Naive thymus-derived CD8-positive, alpha-beta T cell (primary cell): Measurements from ENCODE around the gene OTOP3. TPM values are rescaled to one million over a fixed set of nuclear protein-coding genes. Genes with fewer than 3 reads are reported as not detected.
A peak's percentile ranks its signal among the peaks of the same experiment; 100 is the strongest.

ENCODE experiments used
- ATAC-seq, 2 donors: fragments of 150-1000 bp; cut with Tn5 transposase in 1 of 2; sonication (Bioruptor Pico), chemical (Tn5 transposase) in 1 of 2; 1 replicate in 1 of 2; 2 replicates in 1 of 2; pipeline ENCODE4 v1.10.0; 2021; ENCODE audit warnings: mild to moderate bottlenecking in 2 of 2, moderate library complexity in 2 of 2
- POLR2A ChIA-PET: fragments of 350-600 bp; sonication (Branson Sonifier 250); formaldehyde crosslinking; loops from one replicate; lab custom pipeline; 2021; ENCODE audit warnings: antibody characterized with exemption; lab: Charles Lee
- DNase-seq, 10 donors: peaks; one replicate each; pipeline versions ENCODE4 v3.0.0 to v3.0.0-alpha.2; 2020 to 2022
- H3K27ac Mint-ChIP-seq, 10 donors: one replicate each; pipeline ENCODE4 v1.8.0; 2020 to 2022; ENCODE audit warnings: mild to moderate bottlenecking in 10 of 10, mixed read lengths in 10 of 10, moderate library complexity in 4 of 10, inconsistent platforms in 1 of 10
- H3K27me3 Mint-ChIP-seq, 5 donors: one replicate each; pipeline ENCODE4 v1.8.0; 2021 to 2022; ENCODE audit warnings: mixed read lengths in 5 of 5
- H3K36me3 Mint-ChIP-seq, 3 donors: one replicate each; pipeline ENCODE4 v1.8.0; 2020 to 2022; ENCODE audit warnings: mixed read lengths in 3 of 3, mild to moderate bottlenecking in 2 of 3, inconsistent platforms in 1 of 3
- H3K4me1 Mint-ChIP-seq, 4 donors: one replicate each; pipeline ENCODE4 v1.8.0; 2021 to 2022; ENCODE audit warnings: mixed read lengths in 4 of 4
- H3K4me3 Mint-ChIP-seq, 10 donors: one replicate each; pipeline ENCODE4 v1.8.0; 2020 to 2022; ENCODE audit warnings: mild to moderate bottlenecking in 10 of 10, mixed read lengths in 10 of 10, moderate library complexity in 6 of 10, inconsistent platforms in 1 of 10
- H3K9me3 Mint-ChIP-seq, 9 donors: one replicate each; pipeline ENCODE4 v1.8.0; 2020 to 2022; ENCODE audit warnings: mixed read lengths in 9 of 9, mild to moderate bottlenecking in 3 of 9, inconsistent platforms in 1 of 9, moderate library complexity in 1 of 9
- polyA plus RNA-seq, 3 donors: library from polyadenylated mRNA; unstranded; fragments of 300-500 nt; fragmentation: Illumina TruSeq; gene quantifications; one replicate each; pipeline ENCODE4 v1.2.3, GENCODE V29; 2021
- total RNA-seq, 8 experiments: library from RNA in 2 of 8; stranded (reverse) in 2 of 8; gene quantifications; one replicate each; pipeline ENCODE4 v1.2.3 and lab custom pipeline; 2021 to 2026

Gene OTOP3
- total and polyA plus RNA-seq, 5 experiments from 2014 or later = not detected

- ATAC-seq (peak; percentile 95), DNase-seq (peak; percentile 83 to 94 (median 91))
- no peaks in the 10 kb centered on the region for H3K36me3 Mint-ChIP-seq
- H3K9me3 Mint-ChIP-seq = no peaks in the 10 kb centered on the region
- POLR2A ChIA-PET = interaction anchor here (0.7 to 5.9 kb wide), 8 partner anchors 14 to 49 kb away, joined by 3 to 35 read pairs (median 6); partner anchors contain the start of gene MRPL58
- H3K4me1 Mint-ChIP-seq = peaks cover 5 to 19% (median 9%) of the 10 kb centered on the region in 4 donors
- peak within 1 kb of the TSS in 7 of 10 donors; percentile 5 to 89 (median 49) for H3K27ac Mint-ChIP-seq
- H3K4me3 Mint-ChIP-seq = peak within 1 kb of the TSS; percentile 79 to 92 (median 87)
- H3K27me3 Mint-ChIP-seq = peaks cover 0 to 5% (median 0%) of the 10 kb centered on the region in 5 donors
Measured at GRCh38 chr17:74987418-74987908, 51.8 kb downstream of the OTOP3 start, which contains the start of gene CDR2L. Gene CDR2L (plus strand): TSS chr17:74987632. CDS start chr17:74988044, 412 bp downstream.

DNA sequence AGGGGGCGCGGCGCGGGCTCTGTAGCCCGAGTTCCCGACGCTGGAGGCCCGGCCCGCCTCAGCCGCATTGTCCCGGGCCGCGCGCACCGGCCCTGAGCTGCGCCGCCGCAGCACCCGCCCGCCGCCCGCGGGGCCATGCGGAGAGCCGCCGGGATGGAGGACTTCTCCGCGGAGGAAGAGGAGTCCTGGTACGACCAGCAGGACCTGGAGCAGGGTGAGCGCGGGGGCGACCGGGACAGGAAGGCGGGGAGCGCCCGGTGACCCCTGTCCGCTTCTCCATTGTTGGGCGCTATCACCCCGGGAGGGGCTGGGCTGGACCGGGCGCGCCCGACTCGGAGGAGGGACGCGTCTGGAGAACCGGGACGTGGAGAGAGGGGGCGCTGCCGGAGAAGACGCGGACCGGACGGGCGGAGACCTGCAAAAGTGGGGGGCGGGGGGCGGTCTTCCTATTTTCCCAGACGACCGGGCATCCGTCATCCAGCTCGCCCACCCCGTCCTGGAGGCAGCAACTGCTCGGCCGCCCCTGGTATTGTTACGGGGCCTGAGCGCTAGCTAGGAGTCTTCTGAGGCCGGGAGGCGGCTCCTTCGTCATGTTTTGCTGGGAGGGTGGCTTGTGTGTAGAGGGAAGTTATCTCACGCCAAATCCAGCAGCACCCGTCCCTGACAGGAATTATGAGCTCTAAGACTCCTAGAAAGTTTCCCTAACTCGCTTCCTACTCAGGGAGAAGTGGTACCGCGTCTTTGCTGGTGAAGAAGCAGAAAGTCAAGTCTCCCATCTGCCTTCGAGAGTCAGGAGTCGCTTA, 52.4 kb downstream of the OTOP3 start:
- peaks cover 6 to 15% (median 7%) of the 10 kb centered on the region in 4 donors for H3K4me1 Mint-ChIP-seq
- DNase-seq (peak in 3 of 10 donors; percentile 16 to 31 (median 19)), ATAC-seq (peak; percentile 54 to 62)
- POLR2A ChIA-PET = interaction anchor here (0.5 to 5.9 kb wide), 7 partner anchors 15 to 144 kb away, joined by 3 to 35 read pairs (median 6); partner anchors contain the start of gene MRPL58
- H3K36me3 Mint-ChIP-seq = no peaks in the 10 kb centered on the region
- no peaks in the 10 kb centered on the region for H3K9me3 Mint-ChIP-seq
- peaks cover 0 to 5% (median 0%) of the 10 kb centered on the region in 5 donors for H3K27me3 Mint-ChIP-seq
- H3K4me3 Mint-ChIP-seq = peak overlapping the region; percentile 71 to 86 (median 77)
- peak overlapping the region in 3 of 10 donors; percentile 7 to 41 (median 41) for H3K27ac Mint-ChIP-seq

GRCh38 chr17:74990581-74991105, 54.9 kb downstream of the OTOP3 start:
- H3K9me3 Mint-ChIP-seq = no peaks in the 10 kb centered on the region
- peak overlapping the region in 1 of 10 donors; percentile 56 for H3K4me3 Mint-ChIP-seq
- H3K27ac Mint-ChIP-seq = no peak overlapping the region
- POLR2A ChIA-PET = interaction anchor here (0.7 to 5.9 kb wide), 2 partner anchors 21 to 345 kb away, joined by 5 to 35 read pairs; partner anchors contain the start of gene MRPL58
- ATAC-seq (no peak), DNase-seq (no peak)
- no peaks in the 10 kb centered on the region for H3K36me3 Mint-ChIP-seq
- peaks cover 0 to 2% (median 0%) of the 10 kb centered on the region in 5 donors for H3K27me3 Mint-ChIP-seq
- H3K4me1 Mint-ChIP-seq = peaks cover 6 to 13% (median 7%) of the 10 kb centered on the region in 4 donors

DNA sequence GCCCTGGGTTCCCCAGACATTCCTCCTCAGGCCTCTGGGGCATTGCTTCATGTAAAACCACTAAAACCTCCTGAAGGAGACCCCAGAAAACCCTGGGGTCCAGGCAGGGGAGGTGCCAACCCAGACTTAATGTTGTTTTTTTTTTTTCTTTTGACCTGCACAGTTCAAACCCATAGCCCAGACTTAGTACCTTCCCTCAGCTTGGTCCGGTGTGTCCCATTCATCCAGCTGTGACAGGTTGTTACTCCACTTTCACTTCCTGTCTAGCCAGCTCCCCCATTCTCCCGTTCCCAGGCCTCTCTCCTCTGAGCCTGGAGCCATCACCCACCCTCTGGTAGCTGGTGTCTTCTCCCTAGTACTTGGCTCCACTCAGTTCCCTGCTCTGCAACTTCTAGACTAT, 56.5 kb downstream of the OTOP3 start:
- POLR2A ChIA-PET = interaction anchor here (5.9 kb wide), 1 partner anchor 20 kb away, joined by 35 read pairs; the partner anchor contains the start of gene MRPL58
- Mint-ChIP-seq H3K27ac (no peak overlapping the region), H3K9me3 (no peaks in the 10 kb centered on the region), H3K27me3 (peaks cover 0 to under 1% (median 0%) of the 10 kb centered on the region in 5 donors), H3K36me3 (no peaks in the 10 kb centered on the region), H3K4me3 (no peak overlapping the region), H3K4me1 (peaks cover 1 to 5% (median 2%) of the 10 kb centered on the region in 4 donors)
- ATAC-seq (no peak), DNase-seq (no peak)

- POLR2A ChIA-PET = interaction anchor here (0.6 kb wide), 1 partner anchor 31 kb away, joined by 3 read pairs; no protein-coding TSS in a partner anchor
- Mint-ChIP-seq H3K36me3 (no peaks in the 10 kb centered on the region), H3K27ac (no peak overlapping the region), H3K4me3 (no peak overlapping the region), H3K9me3 (no peaks in the 10 kb centered on the region), H3K27me3 (no peaks in the 10 kb centered on the region), H3K4me1 (peaks cover 3 to 9% (median 7%) of the 10 kb centered on the region in 4 donors)
- no peak for DNase-seq
- ATAC-seq = no peak
Measured at GRCh38 chr17:74994440-74994839, 58.7 kb downstream of the OTOP3 start.

- H3K9me3 Mint-ChIP-seq = no peaks in the 10 kb centered on the region
- DNase-seq (no peak), ATAC-seq (no peak)
- no peaks in the 10 kb centered on the region for H3K27me3 Mint-ChIP-seq
- H3K27ac Mint-ChIP-seq = no peak overlapping the region
- no peak overlapping the region for H3K4me3 Mint-ChIP-seq
- H3K4me1 Mint-ChIP-seq = peaks cover 3 to 9% (median 7%) of the 10 kb centered on the region in 4 donors
- no peaks in the 10 kb centered on the region for H3K36me3 Mint-ChIP-seq
- POLR2A ChIA-PET = no interaction called here
Measured at GRCh38 chr17:74995847-74996246, 60.1 kb downstream of the OTOP3 start.

DNA sequence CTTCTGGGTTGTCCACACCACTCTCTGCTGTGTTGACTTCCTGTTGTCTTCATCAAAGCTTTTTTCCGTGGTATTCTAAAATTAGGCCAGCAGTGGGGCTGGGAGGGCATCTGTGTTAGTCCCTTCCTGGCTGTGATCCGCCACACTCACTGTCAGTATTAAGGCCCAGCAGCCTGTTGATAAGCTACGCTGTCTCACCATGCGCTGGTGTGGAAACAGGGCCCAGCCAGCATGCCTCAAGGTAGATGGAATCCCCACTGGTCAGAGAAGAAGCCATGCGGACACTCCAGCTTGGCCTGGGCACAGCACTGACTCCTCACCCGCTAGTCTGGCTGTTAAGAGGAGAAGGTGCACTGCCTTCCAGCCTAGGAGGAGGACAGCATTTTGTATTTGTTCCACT, 63.1 kb downstream of the OTOP3 start:
- Mint-ChIP-seq H3K9me3 (no peaks in the 10 kb centered on the region), H3K4me3 (no peak overlapping the region), H3K36me3 (no peaks in the 10 kb centered on the region), H3K27me3 (no peaks in the 10 kb centered on the region), H3K4me1 (peaks cover 3 to 9% (median 6%) of the 10 kb centered on the region in 4 donors), H3K27ac (peak overlapping the region in 1 of 10 donors; percentile 82)
- DNase-seq (no peak), ATAC-seq (no peak)
- POLR2A ChIA-PET = interaction anchor here (0.6 kb wide), 1 partner anchor 214 kb away, joined by 6 read pairs; no protein-coding TSS in a partner anchor

DNA sequence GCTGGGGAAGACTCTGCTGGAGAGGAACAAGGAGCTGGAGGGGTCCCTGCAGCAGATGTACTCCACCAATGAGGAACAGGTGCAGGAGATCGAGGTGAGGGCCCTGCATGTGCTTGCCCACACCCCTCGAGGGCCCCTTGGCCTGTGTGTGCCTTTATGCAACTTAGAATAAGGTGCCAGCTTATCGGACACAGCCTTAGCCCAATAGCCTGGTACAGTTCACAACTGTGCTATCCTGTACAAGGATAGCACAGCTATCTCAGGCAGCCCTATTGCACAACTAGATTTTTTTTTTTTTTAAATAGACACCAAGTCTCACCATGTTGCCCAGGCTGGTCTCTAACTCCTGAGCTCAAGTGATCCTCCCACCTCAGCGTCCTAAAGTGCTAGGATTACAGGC, 63.8 kb downstream of the OTOP3 start:
- no peaks in the 10 kb centered on the region for H3K9me3 Mint-ChIP-seq
- H3K4me1 Mint-ChIP-seq = peaks cover 3 to 9% (median 6%) of the 10 kb centered on the region in 4 donors
- POLR2A ChIA-PET = interaction anchor here (0.6 kb wide), 1 partner anchor 9 kb away, joined by 5 read pairs; no protein-coding TSS in a partner anchor
- H3K36me3 Mint-ChIP-seq = no peaks in the 10 kb centered on the region
- H3K27ac Mint-ChIP-seq = no peak overlapping the region
- ATAC-seq = no peak
- DNase-seq = no peak
- no peaks in the 10 kb centered on the region for H3K27me3 Mint-ChIP-seq
- no peak overlapping the region for H3K4me3 Mint-ChIP-seq

Other genes with a start within 250 kb of the OTOP3 start
- under 1 TPM in 1 of 2 experiments, not detected in 1; 0.36 TPM for gene CD300LF, start 223.0 kb upstream of the OTOP3 start, total RNA-seq
- not detected for gene CD300LF, start 223.0 kb upstream of the OTOP3 start, polyA plus RNA-seq
- gene RAB37, start 198.6 kb upstream of the OTOP3 start, total RNA-seq = 10 to 100 TPM; 34.0 to 35.9 TPM
- 100 to 1,000 TPM in 1 of 3 donors, 10 to 100 TPM in 2; 55.3 to 108 (median 76.0) TPM for gene RAB37, start 198.6 kb upstream of the OTOP3 start, polyA plus RNA-seq
- 100 to 1,000 TPM; 158 to 164 TPM for gene NHERF1, start 187.3 kb upstream of the OTOP3 start, total RNA-seq
- 100 to 1,000 TPM; 277 to 351 (median 324) TPM for gene NHERF1, start 187.3 kb upstream of the OTOP3 start, polyA plus RNA-seq
- 10 to 100 TPM; 66.5 to 71.5 TPM for gene NAT9, start 159.6 kb upstream of the OTOP3 start, total RNA-seq
- gene NAT9, start 159.6 kb upstream of the OTOP3 start, polyA plus RNA-seq = 10 to 100 TPM in 2 of 3 donors, 1 to 10 TPM in 1; 9.8 to 28.3 (median 20.2) TPM
- under 1 TPM in 1 of 2 experiments, not detected in 1; 0.08 TPM for gene GRIN2C, start 76.0 kb upstream of the OTOP3 start, total RNA-seq
- gene GRIN2C, start 76.0 kb upstream of the OTOP3 start, polyA plus RNA-seq = under 1 TPM in 1 of 3 donors, not detected in 2; 0.08 TPM
- 10 to 100 TPM; 10.7 to 12.7 TPM for gene FDXR, start 62.9 kb upstream of the OTOP3 start, total RNA-seq
- gene FDXR, start 62.9 kb upstream of the OTOP3 start, polyA plus RNA-seq = 1 to 10 TPM; 3.9 to 7.2 (median 4.2) TPM
- gene FADS6, start 42.3 kb upstream of the OTOP3 start, total RNA-seq = not detected
- gene FADS6, start 42.3 kb upstream of the OTOP3 start, polyA plus RNA-seq = not detected
- gene USH1G, start 12.6 kb upstream of the OTOP3 start, total RNA-seq = not detected
- gene USH1G, start 12.6 kb upstream of the OTOP3 start, polyA plus RNA-seq = not detected
- gene OTOP2, start 11.6 kb upstream of the OTOP3 start, total RNA-seq = not detected
- gene OTOP2, start 11.6 kb upstream of the OTOP3 start, polyA plus RNA-seq = not detected
- gene HID1, start 36.9 kb downstream of the OTOP3 start, total RNA-seq = 10 to 100 TPM in 1 of 2 experiments, 1 to 10 TPM in 1; 9.5 to 15.0 TPM
- 1 to 10 TPM; 4.2 to 6.9 (median 4.7) TPM for gene HID1, start 36.9 kb downstream of the OTOP3 start, polyA plus RNA-seq
- gene CDR2L, start 51.7 kb downstream of the OTOP3 start, total RNA-seq = under 1 TPM; 0.10 to 0.11 TPM
- not detected for gene CDR2L, start 51.7 kb downstream of the OTOP3 start, polyA plus RNA-seq
- gene MRPL58, start 76.8 kb downstream of the OTOP3 start, total RNA-seq = 10 to 100 TPM; 23.9 to 29.4 TPM
- gene MRPL58, start 76.8 kb downstream of the OTOP3 start, polyA plus RNA-seq = 10 to 100 TPM; 44.9 to 58.1 (median 53.6) TPM
- gene ATP5PD, start 111.1 kb downstream of the OTOP3 start, total RNA-seq = 100 to 1,000 TPM; 149 to 160 TPM
- 100 to 1,000 TPM; 406 to 455 (median 449) TPM for gene ATP5PD, start 111.1 kb downstream of the OTOP3 start, polyA plus RNA-seq
- gene KCTD2, start 111.3 kb downstream of the OTOP3 start, total RNA-seq = 10 to 100 TPM; 25.0 to 28.6 TPM
- gene KCTD2, start 111.3 kb downstream of the OTOP3 start, polyA plus RNA-seq = 10 to 100 TPM in 1 of 3 donors, 1 to 10 TPM in 2; 6.8 to 10.9 (median 7.8) TPM
- gene SLC16A5, start 152.1 kb downstream of the OTOP3 start, total RNA-seq = 10 to 100 TPM; 14.2 to 14.8 TPM
- gene SLC16A5, start 152.1 kb downstream of the OTOP3 start, polyA plus RNA-seq = 1 to 10 TPM; 1.4 to 4.1 (median 3.1) TPM
- gene ARMC7, start 174.1 kb downstream of the OTOP3 start, total RNA-seq = 10 to 100 TPM; 15.6 to 16.7 TPM
- 1 to 10 TPM; 2.7 to 3.3 (median 2.9) TPM for gene ARMC7, start 174.1 kb downstream of the OTOP3 start, polyA plus RNA-seq
- 10 to 100 TPM; 52.8 to 66.6 TPM for gene NT5C, start 195.8 kb downstream of the OTOP3 start, total RNA-seq
- gene NT5C, start 195.8 kb downstream of the OTOP3 start, polyA plus RNA-seq = 10 to 100 TPM; 46.0 to 53.6 (median 50.6) TPM
- gene JPT1, start 218.6 kb downstream of the OTOP3 start, total RNA-seq = 10 to 100 TPM; 25.6 to 27.0 TPM
- 10 to 100 TPM; 68.6 to 76.6 (median 70.7) TPM for gene JPT1, start 218.6 kb downstream of the OTOP3 start, polyA plus RNA-seq
- 100 to 1,000 TPM; 250 to 255 TPM for gene SUMO2, start 247.1 kb downstream of the OTOP3 start, total RNA-seq
- 100 to 1,000 TPM; 293 to 381 (median 325) TPM for gene SUMO2, start 247.1 kb downstream of the OTOP3 start, polyA plus RNA-seq